Lower leg skin (tissue), 4 donors: ENCODE measurements around the gene MYL7. TPM values are rescaled to one million over a fixed set of nuclear protein-coding genes. Genes with fewer than 3 reads are reported as not detected.

ENCODE experiments used
- DNase-seq, 2 donors: peaks; one replicate each; pipeline ENCODE4 v3.0.0-alpha.2; 2019; ENCODE audit warnings: low spot score in 2 of 2
- H3K4me3 ChIP-seq: fragments of 200-600 bp; sonication (generic); 2 replicates; pipeline ENCODE4 v1.5.1; 2017; ENCODE audit warnings: mild to moderate bottlenecking, low read depth; ENCODE audit not compliant: poor library complexity, severe bottlenecking
- CTCF ChIP-seq, 3 donors: fragments of 450-650 bp; IDR thresholded peaks; one replicate each; pipeline ENCODE4 v1.5.1; 2016; ENCODE audit warnings: antibody characterized with exemption in 3 of 3, mild to moderate bottlenecking in 3 of 3, moderate library complexity in 2 of 3
- POLR2A ChIP-seq, 2 donors: fragments of 450-650 bp; IDR thresholded peaks; one replicate each; pipeline ENCODE4 v1.6.1; 2016 to 2017; ENCODE audit warnings: antibody characterized with exemption in 2 of 2, mild to moderate bottlenecking in 1 of 2, moderate library complexity in 1 of 2
- WGBS, 2 donors: methylation state at CpG; one replicate each; pipeline ENCODE4 v1.1.5; 2018; 5-methylcytosine and 5-hydroxymethylcytosine counted together
- intact Hi-C: fragments of 100-400 bp; cut with DNase I; formaldehyde crosslinking; loops from one replicate; pipeline ENCODE4 v1.15.0; 2023; ENCODE audit warnings: low total_unique reads
- total RNA-seq, 4 donors: library from RNA; depleted of rRNA; stranded (reverse); fragments of >200 nt; gene quantifications; one replicate each; pipeline ENCODE4 v1.1.0, GENCODE V29; 2016

Gene MYL7
- total RNA-seq, 4 donors from 2014 or later = not detected

- intact Hi-C loops = no loop called here
- no peak for TF ChIP-seq CTCF (IDR thresholded peaks at IDR 0.05)
- no peak for TF ChIP-seq POLR2A (IDR thresholded peaks at IDR 0.05)
- WGBS, 2 donors = 52 to 65% methylated on average over 21 to 26 of the region's 27 CpGs
Observed at GRCh38 chr7:44110719-44111635, 30.2 kb downstream of the MYL7 start.

GRCh38 chr7:44109991-44110390, 31.1 kb downstream of the MYL7 start:
- DNase-seq = no peak
- intact Hi-C loops = no loop called here
- WGBS, 2 donors = 91 to 94% methylated on average over 15 to 16 of the region's 18 CpGs
- TF ChIP-seq CTCF (IDR thresholded peaks at IDR 0.05) (no peak), POLR2A (IDR thresholded peaks at IDR 0.05) (no peak)
- H3K4me3 ChIP-seq = no peak overlapping the region

More at GRCh38 chr7:44110719-44111635, 30.2 kb downstream of the MYL7 start:
- no peak for DNase-seq
- no peak overlapping the region for H3K4me3 ChIP-seq

GRCh38 chr7:44108768-44109750, 32.1 kb downstream of the MYL7 start:
- intact Hi-C loops = no loop called here
- no peak overlapping the region for H3K4me3 ChIP-seq
- no peak for TF ChIP-seq CTCF (IDR thresholded peaks at IDR 0.05)
- no peak for TF ChIP-seq POLR2A (IDR thresholded peaks at IDR 0.05)
- no peak for DNase-seq
- 82 to 87% methylated on average over 20 to 21 of the region's 21 CpGs for WGBS, 2 donors

GRCh38 chr7:44107961-44108767, 33.0 kb downstream of the MYL7 start:
- intact Hi-C loops = no loop called here
- WGBS, 2 donors = 84 to 86% methylated on average over 15 to 21 of the region's 21 CpGs
- DNase-seq = no peak
- TF ChIP-seq POLR2A (IDR thresholded peaks at IDR 0.05) = no peak
- TF ChIP-seq CTCF (IDR thresholded peaks at IDR 0.05) = no peak
- no peak overlapping the region for H3K4me3 ChIP-seq
